GM23338 (cell line): ENCODE measurements around the gene TTC23. TPM values are rescaled to one million over a fixed set of nuclear protein-coding genes. Genes with fewer than 3 reads are reported as not detected.
A peak's percentile ranks its signal among the peaks of the same experiment; 100 is the strongest.

Source experiments
- ATAC-seq: fragments of 200-7000 bp; cut with Tn5 transposase; 3 replicates; pipeline ENCODE4 v1.9.1; 2020
- DNase-seq: peaks from one replicate; pipeline ENCODE4 v3.0.0-alpha.2; 2015; ENCODE audit warnings: low spot score
- H2AFZ ChIP-seq: fragments of 200-600 bp; sonication (generic); 2 replicates; pipeline ENCODE4 v1.8.0; 2016; ENCODE audit warnings: antibody characterized with exemption, mild to moderate bottlenecking, moderate library complexity
- H3F3A ChIP-seq: fragments of 200-600 bp; sonication (generic); replicated peaks from 2 replicates; pipeline ENCODE4 v1.8.0; 2017; ENCODE audit warnings: antibody characterized with exemption, mixed run types, low read depth
- H3K27ac ChIP-seq: fragments of 200-600 bp; sonication (generic); 2 replicates; pipeline ENCODE4 v1.6.1; 2016; ENCODE audit warnings: low read depth
- H3K27me3 ChIP-seq: fragments of 200-600 bp; sonication (generic); 2 replicates; pipeline ENCODE4 v1.8.0; 2016; ENCODE audit warnings: mild to moderate bottlenecking, mixed run types, moderate library complexity; ENCODE audit not compliant: insufficient read depth
- H3K36me3 ChIP-seq: fragments of 200-600 bp; sonication (generic); 2 replicates; pipeline ENCODE4 v1.8.0; 2016; ENCODE audit warnings: mild to moderate bottlenecking; ENCODE audit not compliant: insufficient read depth
- H3K4me1 ChIP-seq: fragments of 200-600 bp; sonication (generic); 2 replicates; pipeline ENCODE4 v1.8.0; 2016; ENCODE audit warnings: mild to moderate bottlenecking, moderate library complexity; ENCODE audit not compliant: insufficient read depth
- H3K4me2 ChIP-seq: fragments of 200-600 bp; sonication (generic); 2 replicates; pipeline ENCODE4 v1.7.1; 2017; ENCODE audit warnings: mixed run types
- H3K4me3 ChIP-seq: fragments of 200-600 bp; sonication (generic); 2 replicates; pipeline ENCODE4 v1.6.1; 2016; ENCODE audit warnings: mixed run types
- H3K79me2 ChIP-seq: fragments of 200-600 bp; sonication (generic); replicated peaks from 2 replicates; pipeline ENCODE4 v1.8.0; 2017; ENCODE audit warnings: mild to moderate bottlenecking; ENCODE audit not compliant: insufficient read depth
- H3K9me2 ChIP-seq: fragments of 200-600 bp; sonication (generic); 2 replicates; pipeline ENCODE4 v1.8.0; 2017; ENCODE audit not compliant: insufficient read depth
- H4K20me1 ChIP-seq: fragments of 200-600 bp; sonication (generic); replicated peaks from 2 replicates; pipeline ENCODE4 v1.8.0; 2017; ENCODE audit warnings: mild to moderate bottlenecking; ENCODE audit not compliant: insufficient read depth
- H3K27ac Mint-ChIP-seq: 2 replicates; pipeline ENCODE4 v1.8.0; 2020; ENCODE audit warnings: inconsistent platforms, mild to moderate bottlenecking, moderate library complexity, mixed read lengths
- H3K27me3 Mint-ChIP-seq: 3 replicates; pipeline ENCODE4 v1.8.0; 2022; ENCODE audit warnings: low read depth, mild to moderate bottlenecking, moderate library complexity, mixed read lengths, inconsistent platforms; ENCODE audit not compliant: insufficient read depth, poor library complexity
- H3K36me3 Mint-ChIP-seq: 3 replicates; pipeline ENCODE4 v1.8.0; 2021; ENCODE audit warnings: low read depth, mild to moderate bottlenecking, inconsistent platforms, moderate library complexity, mixed read lengths
- H3K4me1 Mint-ChIP-seq: 3 replicates; pipeline ENCODE4 v1.8.0; 2020; ENCODE audit warnings: mild to moderate bottlenecking, inconsistent platforms, mixed read lengths
- H3K4me3 Mint-ChIP-seq: 3 replicates; pipeline ENCODE4 v1.8.0; 2021; ENCODE audit warnings: moderate library complexity, mild to moderate bottlenecking, inconsistent platforms, mixed read lengths
- H3K9me3 Mint-ChIP-seq: 3 replicates; pipeline ENCODE4 v1.8.0; 2020; ENCODE audit warnings: moderate library complexity, mild to moderate bottlenecking, inconsistent platforms, mixed read lengths
- CREB1 ChIP-seq: fragments of 250-450 bp; sonication (Bioruptor Pico); IDR thresholded peaks from 2 replicates; pipeline ENCODE4 v1.5.0; 2020; ENCODE audit warnings: low read depth, mild to moderate bottlenecking, moderate library complexity
- CTCF ChIP-seq, 2 experiments: fragments of 200-600 bp in 1 of 2; sonication (generic) in 1 of 2; conservative IDR thresholded peaks; 2 replicates each; pipeline versions ENCODE4 v1.5.1 to v1.6.1; 2016 to 2017; ENCODE audit warnings: antibody characterized with exemption in 2 of 2, low read depth in 2 of 2, mild to moderate bottlenecking in 2 of 2, moderate library complexity in 1 of 2
- ETS1 ChIP-seq: IDR thresholded peaks from 2 replicates; pipeline ENCODE4 v1.6.1; 2016; ENCODE audit warnings: antibody characterized with exemption
- EZH2 ChIP-seq: fragments of 200-600 bp; sonication (generic); IDR thresholded peaks from one replicate; pipeline ENCODE4 v1.8.0; 2017; ENCODE audit warnings: antibody characterized with exemption, mild to moderate bottlenecking, low read depth; ENCODE audit not compliant: unreplicated experiment
- EZH2phosphoT487 ChIP-seq: fragments of 200-600 bp; sonication (generic); IDR thresholded peaks from one replicate; pipeline ENCODE4 v1.8.1; 2018; ENCODE audit warnings: antibody characterized with exemption; ENCODE audit not compliant: unreplicated experiment
- JUNB ChIP-seq: IDR thresholded peaks from one replicate; pipeline ENCODE4 v1.6.1; 2016; ENCODE audit warnings: antibody characterized with exemption; ENCODE audit not compliant: unreplicated experiment
- NANOG ChIP-seq: IDR thresholded peaks from 2 replicates; pipeline ENCODE4 v1.6.1; 2016; ENCODE audit warnings: antibody characterized with exemption, borderline replicate concordance
- POLR2AphosphoS5 ChIP-seq: IDR thresholded peaks from 2 replicates; pipeline ENCODE4 v1.6.1; 2016; ENCODE audit warnings: antibody characterized with exemption, low read depth
- REST ChIP-seq: IDR thresholded peaks from one replicate; pipeline ENCODE4 v1.6.1; 2018; ENCODE audit warnings: antibody characterized with exemption; ENCODE audit not compliant: unreplicated experiment
- STAT1 ChIP-seq: IDR thresholded peaks from one replicate; pipeline ENCODE4 v1.6.1; 2016; ENCODE audit warnings: antibody characterized with exemption; ENCODE audit not compliant: unreplicated experiment
- ZNF114 ChIP-seq: fragments of 250-450 bp; sonication (Bioruptor Pico); IDR thresholded peaks from 2 replicates; pipeline ENCODE4 v1.5.0; 2020; ENCODE audit warnings: mild to moderate bottlenecking, moderate library complexity
- ZNF331 ChIP-seq: fragments of 250-450 bp; sonication (Bioruptor Pico); IDR thresholded peaks from 2 replicates; pipeline ENCODE4 v1.5.0; 2020; ENCODE audit warnings: low read depth, mild to moderate bottlenecking, moderate library complexity
- ZNF462 ChIP-seq: fragments of 250-450 bp; sonication (Bioruptor Pico); IDR thresholded peaks from 2 replicates; pipeline ENCODE4 v1.5.0; 2020; ENCODE audit warnings: mild to moderate bottlenecking, moderate library complexity
- polyA plus RNA-seq: library from polyadenylated mRNA; unstranded; fragments of >200 nt; fragmentation: Nextera tagmentation; extraction: Ambion mirVana; gene quantifications from 2 replicates; pipeline ENCODE4 v1.2.1, GENCODE V29; 2016
- total RNA-seq: library from RNA; depleted of rRNA; stranded (reverse); fragments of >200 nt; shearing (Covaris generic); gene quantifications from 2 replicates; pipeline ENCODE4 v1.2.3, GENCODE V29; 2014

Gene TTC23
- total and polyA plus RNA-seq, 2 experiments from 2014 or later = 6.3 to 25.2 TPM

- H3K27ac Mint-ChIP-seq = no peak overlapping the region
- H3K4me2 ChIP-seq = no peak overlapping the region
- no peak for TF ChIP-seq EZH2phosphoT487
- no peak for TF ChIP-seq REST
- TF ChIP-seq CTCF (conservative IDR thresholded peaks at IDR 0.05; ENCODE audit: low read depth in 2 of 2) = no peak
- no peak for TF ChIP-seq NANOG
- TF ChIP-seq ZNF331 (CRISPR knock-in tag) = no peak
- TF ChIP-seq STAT1 = no peak
- no peak for TF ChIP-seq JUNB
- TF ChIP-seq ZNF462 = no peak
- TF ChIP-seq EZH2 = no peak
- TF ChIP-seq POLR2AphosphoS5 = no peak
- no peak for TF ChIP-seq ZNF114
- TF ChIP-seq CREB1 = no peak
- TF ChIP-seq ETS1 = no peak
- H3K79me2 ChIP-seq = no peaks in the 10 kb centered on the region
- DNase-seq (peak; percentile 40), ATAC-seq (peak; percentile 84)
- H3K4me3 Mint-ChIP-seq = no peak overlapping the region
- H3K4me1 ChIP-seq = peaks cover 6% of the 10 kb centered on the region; the same call in 1 of the 2 replicates
- H3K9me2 ChIP-seq = no peaks in the 10 kb centered on the region
- H4K20me1 ChIP-seq = no peaks in the 10 kb centered on the region
- peaks cover 24% of the 10 kb centered on the region for H3K4me1 Mint-ChIP-seq
- H3K27ac ChIP-seq = no peak overlapping the region
- peaks cover 11% of the 10 kb centered on the region; the same call in 2 of the 3 replicates for H3K36me3 Mint-ChIP-seq
- no peaks in the 10 kb centered on the region for H3K36me3 ChIP-seq
- no peaks in the 10 kb centered on the region for H3K9me3 Mint-ChIP-seq
- H3K27me3 ChIP-seq = no peaks in the 10 kb centered on the region
- H3K4me3 ChIP-seq = no peak overlapping the region
- no peak overlapping the region for H2AFZ ChIP-seq
- no peaks in the 10 kb centered on the region for H3F3A ChIP-seq
- H3K27me3 Mint-ChIP-seq = peaks cover 2% of the 10 kb centered on the region
These were observed 67.8 kb downstream of the TTC23 start for GRCh38 chr15:99181545-99181971.
